GM21529 (cell line): Measurements from ENCODE around the gene SSMEM1.
"Not testable (repeated sequence)": the region's sequence is repeated elsewhere in the genome, so short reads cannot be mapped to it uniquely, and the experiment has no call there.

Experiments used
- ATAC-seq: cut with Tn5 transposase; IDR thresholded peaks from one replicate; pipeline ENCODE4 v1.9.1; 2021; ENCODE audit not compliant: unreplicated experiment

The SSMEM1 gene

GRCh38 chr7:130210181-130210935 is 2.7 kb downstream of the SSMEM1 start:
- ATAC-seq, result no peak

GRCh38 chr7:130213828-130214227 is 6.2 kb downstream of the SSMEM1 start:
- ATAC-seq, result no peak

- no peak for ATAC-seq
Measured at GRCh38 chr7:130216025-130216424, 8.4 kb downstream of the SSMEM1 start.

- no peak for ATAC-seq
Measured at GRCh38 chr7:130216750-130217149, 9.1 kb downstream of the SSMEM1 start.

GRCh38 chr7:130218806-130219620 is 11.4 kb downstream of the SSMEM1 start:
- ATAC-seq, result no peak

GRCh38 chr7:130219871-130220270 is 12.2 kb downstream of the SSMEM1 start:
- no peak for ATAC-seq

- ATAC-seq, result no peak
Measured at GRCh38 chr7:130221746-130222145, 14.1 kb downstream of the SSMEM1 start.

GRCh38 chr7:130223646-130224045 is 16.0 kb downstream of the SSMEM1 start:
- no peak for ATAC-seq

GRCh38 chr7:130224210-130224609 is 16.6 kb downstream of the SSMEM1 start:
- no peak for ATAC-seq

- not testable (repeated sequence) for ATAC-seq
Measured at GRCh38 chr7:130224923-130225322, 17.3 kb downstream of the SSMEM1 start.

- no peak for ATAC-seq
Measured at GRCh38 chr7:130226333-130226732, 18.7 kb downstream of the SSMEM1 start.

- ATAC-seq, result no peak
Measured at GRCh38 chr7:130227883-130228575, 20.4 kb downstream of the SSMEM1 start.

- ATAC-seq, result no peak
Measured at GRCh38 chr7:130228840-130229502, 21.3 kb downstream of the SSMEM1 start.

GRCh38 chr7:130229981-130230380 is 22.3 kb downstream of the SSMEM1 start:
- not testable (repeated sequence) for ATAC-seq

GRCh38 chr7:130231792-130232191 is 24.1 kb downstream of the SSMEM1 start:
- ATAC-seq, result no peak

GRCh38 chr7:130232209-130232608 is 24.5 kb downstream of the SSMEM1 start:
- no peak for ATAC-seq

GRCh38 chr7:130234078-130234477 is 26.4 kb downstream of the SSMEM1 start:
- ATAC-seq, result no peak

- ATAC-seq, result not testable (repeated sequence)
Measured at GRCh38 chr7:130236361-130236760, 28.7 kb downstream of the SSMEM1 start.

- no peak for ATAC-seq
Measured at GRCh38 chr7:130240240-130240639, 32.6 kb downstream of the SSMEM1 start.

- peak; percentile 62 for ATAC-seq
Measured at GRCh38 chr7:130242198-130243014, 34.7 kb downstream of the SSMEM1 start.
